Duodenal mucosa (tissue), 2 donors: ENCODE results near the gene SLC16A4.

Experiments used
- H3K27ac ChIP-seq: one replicate; pipeline ENCODE4 v1.7.0; 2013; ENCODE audit warnings: low read depth, low read length
- H3K27me3 ChIP-seq, 2 donors: one replicate each; pipeline ENCODE4 v1.7.0; 2013; ENCODE audit warnings: low read length in 2 of 2, control low read depth in 1 of 2; ENCODE audit not compliant: insufficient read depth in 2 of 2, control insufficient read depth in 1 of 2
- H3K36me3 ChIP-seq, 2 donors: one replicate each; pipeline ENCODE4 v1.7.0; 2013; ENCODE audit warnings: low read length in 2 of 2, control low read depth in 1 of 2; ENCODE audit not compliant: insufficient read depth in 2 of 2, control insufficient read depth in 1 of 2
- H3K4me1 ChIP-seq, 2 donors: one replicate each; pipeline ENCODE4 v1.7.0; 2013; ENCODE audit warnings: low read length in 2 of 2, control low read depth in 1 of 2; ENCODE audit not compliant: insufficient read depth in 2 of 2, control insufficient read depth in 1 of 2
- H3K4me3 ChIP-seq, 2 donors: one replicate each; pipeline ENCODE4 v1.7.0; 2013; ENCODE audit warnings: low read length in 2 of 2, low read depth in 1 of 2
- H3K9ac ChIP-seq, 2 donors: one replicate each; pipeline ENCODE4 v1.7.0; 2013; ENCODE audit warnings: low read length in 2 of 2, low read depth in 1 of 2
- H3K9me3 ChIP-seq, 2 donors: one replicate each; pipeline ENCODE4 v1.7.0; 2013; ENCODE audit warnings: low read length in 2 of 2, control low read depth in 1 of 2; ENCODE audit not compliant: control insufficient read depth in 1 of 2

Gene SLC16A4

DNA sequence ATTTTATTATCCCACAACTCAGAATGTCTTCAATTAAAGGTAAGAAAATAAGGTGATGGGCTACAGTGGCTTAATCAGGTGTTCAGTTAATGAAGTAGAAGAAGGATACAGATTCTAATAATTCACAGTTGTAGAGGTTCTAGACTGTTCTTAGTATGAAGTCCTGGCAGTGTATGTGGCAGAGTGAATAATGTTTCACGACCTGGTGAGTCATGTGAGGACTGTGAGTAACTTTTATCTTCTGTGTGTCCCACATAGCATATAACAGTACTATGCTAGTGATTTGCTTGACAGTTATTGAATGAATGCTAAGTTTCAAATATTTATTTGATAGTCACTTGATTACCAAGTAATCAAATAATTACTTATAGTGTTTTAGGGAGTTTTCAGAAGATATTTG, 20.0 kb downstream of the SLC16A4 start:
- H3K27me3 ChIP-seq = no peaks in the 10 kb centered on the region
- H3K9ac ChIP-seq = no peak overlapping the region
- H3K36me3 ChIP-seq = peaks cover 10 to 41% of the 10 kb centered on the region in 2 donors
- no peak overlapping the region for H3K4me3 ChIP-seq
- no peaks in the 10 kb centered on the region for H3K4me1 ChIP-seq
- no peaks in the 10 kb centered on the region for H3K9me3 ChIP-seq
- H3K27ac ChIP-seq = no peak overlapping the region

- Histone ChIP-seq H3K27ac (no peak overlapping the region), H3K9me3 (no peaks in the 10 kb centered on the region), H3K9ac (no peak overlapping the region), H3K4me3 (no peak overlapping the region), H3K27me3 (no peaks in the 10 kb centered on the region), H3K4me1 (no peaks in the 10 kb centered on the region), H3K36me3 (peaks cover 0 to 22% of the 10 kb centered on the region in 2 donors)
These were observed 26.6 kb downstream of the SLC16A4 start for GRCh38 chr1:110364221-110364620.

GRCh38 chr1:110361856-110362255, 29.0 kb downstream of the SLC16A4 start:
- Histone ChIP-seq H3K27me3 (no peaks in the 10 kb centered on the region), H3K4me1 (no peaks in the 10 kb centered on the region), H3K9ac (no peak overlapping the region), H3K4me3 (no peak overlapping the region), H3K27ac (no peak overlapping the region), H3K9me3 (no peaks in the 10 kb centered on the region), H3K36me3 (peaks cover 0 to 33% of the 10 kb centered on the region in 2 donors)

GRCh38 chr1:110360431-110360830, 30.4 kb downstream of the SLC16A4 start:
- no peak overlapping the region for H3K27ac ChIP-seq
- H3K9me3 ChIP-seq = no peaks in the 10 kb centered on the region
- no peaks in the 10 kb centered on the region for H3K27me3 ChIP-seq

GRCh38 chr1:110356379-110356778, 34.4 kb downstream of the SLC16A4 start:
- Histone ChIP-seq H3K4me3 (no peak overlapping the region), H3K27ac (no peak overlapping the region), H3K9me3 (no peaks in the 10 kb centered on the region), H3K4me1 (peaks cover 0 to 10% of the 10 kb centered on the region in 2 donors), H3K9ac (no peak overlapping the region), H3K27me3 (no peaks in the 10 kb centered on the region), H3K36me3 (peaks cover 3 to 26% of the 10 kb centered on the region in 2 donors)

More at GRCh38 chr1:110360431-110360830, 30.4 kb downstream of the SLC16A4 start:
- H3K36me3 ChIP-seq = peaks cover 0 to 38% of the 10 kb centered on the region in 2 donors
- H3K9ac ChIP-seq = no peak overlapping the region
- no peak overlapping the region for H3K4me3 ChIP-seq
- peaks cover 0 to 7% of the 10 kb centered on the region in 2 donors for H3K4me1 ChIP-seq

- Histone ChIP-seq H3K27ac (no peak overlapping the region), H3K4me1 (peaks cover 0 to 18% of the 10 kb centered on the region in 2 donors), H3K9me3 (no peaks in the 10 kb centered on the region), H3K9ac (no peak overlapping the region), H3K4me3 (no peak overlapping the region), H3K27me3 (no peaks in the 10 kb centered on the region), H3K36me3 (peaks cover 3 to 26% of the 10 kb centered on the region in 2 donors)
These were observed 35.5 kb downstream of the SLC16A4 start for GRCh38 chr1:110355321-110355720.

GRCh38 chr1:110350360-110350759, 40.5 kb downstream of the SLC16A4 start:
- no peak overlapping the region for H3K9ac ChIP-seq
- peaks cover 9 to 38% of the 10 kb centered on the region in 2 donors for H3K4me1 ChIP-seq

DNA sequence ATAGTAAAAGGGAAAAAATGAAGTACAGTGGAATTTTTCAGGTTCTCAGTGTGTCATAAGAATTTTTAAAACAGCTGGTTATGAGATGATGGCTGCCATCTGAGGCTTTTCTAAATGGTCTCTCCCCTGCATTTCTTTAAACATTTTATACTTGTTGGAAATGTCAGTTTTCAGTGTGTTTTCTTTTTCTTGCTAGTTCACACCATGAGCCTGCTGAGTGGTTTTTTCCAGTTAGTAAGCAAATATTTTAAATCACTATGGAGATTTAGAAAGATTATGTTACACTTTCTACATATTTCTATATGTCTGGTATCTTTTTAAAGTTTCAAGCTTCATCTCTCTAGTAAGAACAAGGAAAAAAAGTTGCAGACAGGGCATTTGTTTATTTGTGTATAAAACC, 42.1 kb downstream of the SLC16A4 start:
- Histone ChIP-seq H3K9me3 (no peaks in the 10 kb centered on the region), H3K4me1 (peaks cover 16 to 51% of the 10 kb centered on the region in 2 donors), H3K27ac (no peak overlapping the region), H3K36me3 (peaks cover 18% of the 10 kb centered on the region in 2 donors), H3K4me3 (no peak overlapping the region), H3K27me3 (no peaks in the 10 kb centered on the region), H3K9ac (no peak overlapping the region)

More at GRCh38 chr1:110350360-110350759, 40.5 kb downstream of the SLC16A4 start:
- Histone ChIP-seq H3K9me3 (no peaks in the 10 kb centered on the region), H3K27ac (no peak overlapping the region), H3K27me3 (no peaks in the 10 kb centered on the region), H3K36me3 (peaks cover 18% of the 10 kb centered on the region in 2 donors), H3K4me3 (no peak overlapping the region)

DNA sequence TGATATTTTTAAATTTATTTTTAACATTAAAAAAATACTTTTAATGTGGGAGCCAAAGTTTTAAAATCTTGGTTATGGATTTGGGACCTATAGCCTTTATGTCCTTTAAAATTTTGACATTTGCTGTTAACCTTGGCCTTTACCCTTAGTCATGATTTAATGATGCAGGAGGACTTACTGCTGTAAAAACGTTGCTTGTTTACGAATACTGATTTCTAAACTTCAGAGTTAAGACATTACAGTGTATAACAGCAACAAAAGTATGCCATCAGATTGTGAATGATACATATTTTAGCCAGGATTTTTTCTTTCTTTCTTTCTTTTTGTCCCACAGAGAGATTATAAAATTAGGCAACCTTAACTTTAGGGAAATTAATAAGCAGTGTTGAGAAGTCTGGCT, 42.8 kb downstream of the SLC16A4 start:
- Histone ChIP-seq H3K4me1 (peaks cover 23 to 53% of the 10 kb centered on the region in 2 donors), H3K27me3 (no peaks in the 10 kb centered on the region), H3K36me3 (peaks cover 17 to 18% of the 10 kb centered on the region in 2 donors), H3K9me3 (no peaks in the 10 kb centered on the region), H3K9ac (no peak overlapping the region), H3K27ac (no peak overlapping the region), H3K4me3 (no peak overlapping the region)

- no peak overlapping the region for H3K9ac ChIP-seq
- peaks cover 18 to 20% of the 10 kb centered on the region in 2 donors for H3K36me3 ChIP-seq
- no peaks in the 10 kb centered on the region for H3K27me3 ChIP-seq
- H3K9me3 ChIP-seq = no peaks in the 10 kb centered on the region
- H3K27ac ChIP-seq = no peak overlapping the region
- H3K4me1 ChIP-seq = peaks cover 30 to 60% of the 10 kb centered on the region in 2 donors
- H3K4me3 ChIP-seq = peak overlapping the region in 1 of 2 donors; percentile 9
These were observed 43.5 kb downstream of the SLC16A4 start for GRCh38 chr1:110347182-110347893.
